ENCODE measurements around the gene SLC8A3.

- no peak for TF ChIP-seq CTCF (IDR thresholded peaks at IDR 0.05; ENCODE audit: low read depth, low read length)
- no peak for TF ChIP-seq EZH2phosphoT487 (IDR thresholded peaks at IDR 0.05; ENCODE audit: low read depth)
These were observed 155.2 kb downstream of the SLC8A3 start for GRCh38 chr14:70033561-70033960.
